Renal pelvis (tissue), 4 donors: Measurements from ENCODE around the gene CDH11. TPM values are rescaled to one million over a fixed set of nuclear protein-coding genes. Genes with fewer than 3 reads are reported as not detected.

Experiments
- DNase-seq: peaks from one replicate; pipeline ENCODE4 v3.0.0-alpha.2; 2013
- polyA plus RNA-seq, 3 donors: library from polyadenylated mRNA; unstranded; fragments of 120-200 nt; gene quantifications; one replicate each; pipeline ENCODE4 v1.2.1, GENCODE V29; 2013; ENCODE audit not compliant: insufficient read length in 3 of 3

The CDH11 gene
- polyA plus RNA-seq, 3 donors, result 147 to 204 (median 203) TPM

- DNase-seq, result no peak
Observed at GRCh38 chr16:65077181-65077580, 44.7 kb downstream of the CDH11 start.

- DNase-seq, result no peak
Observed at GRCh38 chr16:65075877-65076276, 46.0 kb downstream of the CDH11 start.

DNA sequence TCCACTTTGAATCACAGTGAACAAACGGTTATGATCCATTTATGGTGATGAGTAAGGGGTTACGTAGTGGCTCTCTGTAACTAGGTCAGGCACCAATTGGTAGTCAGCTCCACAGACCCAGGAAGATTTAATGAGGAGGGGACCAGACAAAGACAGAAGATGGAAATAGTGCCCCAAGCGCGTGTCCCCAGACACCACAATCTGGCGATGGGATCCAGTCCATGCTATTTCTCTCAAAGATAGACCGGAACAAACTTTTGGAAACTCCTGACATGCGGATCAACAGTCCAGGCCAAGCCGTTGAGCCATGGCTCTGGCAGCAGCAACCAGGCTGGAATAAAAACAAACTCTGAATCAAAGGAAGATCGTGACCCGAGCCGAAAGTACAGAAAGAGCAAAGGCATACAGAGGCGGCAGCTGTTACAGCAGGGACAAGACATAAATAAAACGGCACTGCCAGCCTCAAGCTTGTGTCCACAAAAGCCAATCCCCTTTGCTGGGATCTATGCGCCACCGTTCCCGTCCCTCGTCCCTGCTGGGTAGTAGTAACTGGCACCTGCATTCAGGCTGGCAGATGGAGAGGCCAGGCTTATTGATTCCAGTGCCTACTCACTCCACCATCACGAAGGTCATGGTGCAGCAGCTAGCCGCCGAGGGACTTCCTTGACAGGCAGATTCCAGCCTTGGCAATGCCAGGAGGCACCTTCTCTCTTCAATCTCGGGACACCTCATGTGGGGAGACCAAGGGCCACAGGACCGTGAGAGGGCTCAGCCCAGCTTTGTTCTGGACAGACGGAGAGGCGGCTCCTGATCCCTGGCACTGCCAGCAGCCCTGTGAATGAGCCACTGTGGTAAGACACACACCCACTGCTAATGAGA, 50.2 kb downstream of the CDH11 start:
- DNase-seq, result peak; percentile 29

DNA sequence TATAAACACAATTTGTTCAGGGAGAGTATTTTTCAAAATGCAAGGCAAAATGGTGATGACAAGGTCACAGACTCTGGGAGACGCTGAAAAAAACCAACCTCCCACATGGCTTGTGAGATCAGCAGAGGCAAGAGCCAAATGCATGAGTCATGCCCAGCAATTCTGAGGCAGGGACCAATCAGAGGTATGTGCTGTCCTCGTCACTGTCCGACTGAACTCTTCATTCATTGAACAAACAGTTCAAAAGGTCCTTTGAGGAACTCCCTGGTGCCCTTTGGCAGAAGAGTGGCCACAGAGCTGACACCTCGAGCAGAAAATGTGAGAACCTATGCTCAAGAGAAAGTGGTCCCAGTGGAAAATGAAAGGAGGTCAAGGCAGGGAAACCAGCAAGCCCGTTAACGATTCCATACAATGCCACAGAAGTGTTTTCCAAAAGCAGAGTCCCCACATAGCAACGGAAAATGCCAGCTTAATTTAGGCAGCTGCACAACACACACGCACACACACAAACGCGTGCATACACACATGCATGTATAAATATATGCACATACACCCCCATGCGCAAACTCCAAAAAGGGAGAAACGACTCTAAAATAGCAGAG, 50.9 kb downstream of the CDH11 start:
- DNase-seq, result no peak

DNA sequence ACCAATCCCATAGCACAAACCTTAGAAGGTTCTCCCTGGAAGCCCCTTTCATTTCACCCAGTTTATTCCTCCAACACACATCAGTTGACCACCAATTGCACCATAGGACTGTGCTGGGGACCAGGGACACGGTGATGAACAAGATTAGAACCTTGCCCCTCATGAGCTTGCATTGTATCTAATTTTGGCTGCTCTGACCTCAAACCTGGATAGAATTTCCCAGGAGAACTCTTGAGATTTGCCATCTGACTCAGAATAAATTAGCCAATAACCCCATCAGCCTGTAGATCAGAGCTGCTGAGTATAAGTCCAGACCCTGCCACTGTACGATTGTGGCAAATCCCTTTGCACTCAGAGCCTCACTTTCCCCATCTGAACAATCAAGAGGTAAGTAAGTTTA, 52.1 kb downstream of the CDH11 start:
- no peak for DNase-seq

DNA sequence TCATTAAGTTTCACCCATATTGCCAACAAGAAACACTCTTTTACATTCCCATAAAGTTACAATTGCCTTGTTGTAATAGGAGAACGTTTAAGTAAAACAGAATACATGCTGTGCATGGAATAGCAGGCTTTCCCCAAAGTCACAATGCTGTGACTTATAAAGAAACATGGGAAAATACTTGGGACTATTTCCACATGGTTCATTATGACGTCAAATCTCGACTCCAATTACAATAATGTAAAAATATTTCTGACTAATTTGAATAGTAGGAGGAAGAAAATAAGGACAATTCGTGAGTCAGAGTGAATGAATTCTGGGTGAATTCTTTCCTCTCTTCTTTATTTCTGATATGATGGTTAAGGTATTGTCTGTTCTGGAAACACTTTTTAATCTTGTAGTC, 52.8 kb downstream of the CDH11 start:
- no peak for DNase-seq

DNA sequence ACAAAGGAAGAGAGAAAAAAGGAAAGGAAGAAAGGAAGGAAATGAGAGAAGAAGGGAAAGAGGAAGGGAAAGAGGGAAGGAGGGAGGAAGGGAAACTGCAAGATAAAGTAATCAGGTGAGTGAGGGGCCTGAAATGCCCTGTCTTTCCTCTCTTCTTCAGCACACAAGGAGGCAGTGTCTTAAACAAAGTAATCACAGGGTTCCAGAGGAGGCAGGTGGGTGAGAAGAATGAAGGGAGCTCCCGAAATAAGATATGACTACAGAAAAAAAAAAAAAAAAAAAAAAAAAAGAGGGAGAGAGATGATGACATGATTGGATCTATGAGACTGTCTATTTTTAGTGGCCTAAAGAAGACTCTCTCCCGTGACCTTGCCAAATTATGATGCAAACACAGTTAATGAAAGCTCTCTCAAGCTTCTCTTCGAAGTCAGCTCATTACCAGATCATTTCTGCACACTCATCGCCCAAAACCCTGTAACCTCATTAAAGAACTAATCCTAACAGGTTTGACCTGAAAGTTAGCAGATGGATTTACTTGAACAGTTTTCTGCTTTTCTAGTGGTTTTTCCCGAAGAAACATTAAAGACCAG, 53.6 kb downstream of the CDH11 start:
- DNase-seq, result no peak

- no peak for DNase-seq
Observed at GRCh38 chr16:65066651-65067050, 55.2 kb downstream of the CDH11 start.

GRCh38 chr16:65065031-65065430, 56.8 kb downstream of the CDH11 start:
- no peak for DNase-seq

DNA sequence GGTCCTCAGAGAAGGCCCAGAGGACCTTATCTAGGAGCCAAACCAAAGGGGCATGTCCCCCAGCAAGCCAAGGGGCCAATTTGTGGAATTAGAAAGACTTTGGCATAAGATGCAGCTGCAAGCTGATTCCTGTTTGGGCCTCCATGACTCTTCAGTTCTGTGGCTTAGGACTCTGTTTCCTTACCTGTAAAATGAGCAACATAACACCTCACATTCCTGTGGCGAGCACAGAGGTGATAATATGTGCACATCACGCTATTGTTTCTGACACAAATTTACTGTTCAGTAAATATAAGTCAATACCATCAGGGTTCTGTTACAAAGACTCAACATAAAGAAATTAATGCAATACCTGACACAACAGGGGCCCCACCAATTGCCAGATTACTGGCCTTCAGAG, 57.7 kb downstream of the CDH11 start:
- DNase-seq, result no peak

DNA sequence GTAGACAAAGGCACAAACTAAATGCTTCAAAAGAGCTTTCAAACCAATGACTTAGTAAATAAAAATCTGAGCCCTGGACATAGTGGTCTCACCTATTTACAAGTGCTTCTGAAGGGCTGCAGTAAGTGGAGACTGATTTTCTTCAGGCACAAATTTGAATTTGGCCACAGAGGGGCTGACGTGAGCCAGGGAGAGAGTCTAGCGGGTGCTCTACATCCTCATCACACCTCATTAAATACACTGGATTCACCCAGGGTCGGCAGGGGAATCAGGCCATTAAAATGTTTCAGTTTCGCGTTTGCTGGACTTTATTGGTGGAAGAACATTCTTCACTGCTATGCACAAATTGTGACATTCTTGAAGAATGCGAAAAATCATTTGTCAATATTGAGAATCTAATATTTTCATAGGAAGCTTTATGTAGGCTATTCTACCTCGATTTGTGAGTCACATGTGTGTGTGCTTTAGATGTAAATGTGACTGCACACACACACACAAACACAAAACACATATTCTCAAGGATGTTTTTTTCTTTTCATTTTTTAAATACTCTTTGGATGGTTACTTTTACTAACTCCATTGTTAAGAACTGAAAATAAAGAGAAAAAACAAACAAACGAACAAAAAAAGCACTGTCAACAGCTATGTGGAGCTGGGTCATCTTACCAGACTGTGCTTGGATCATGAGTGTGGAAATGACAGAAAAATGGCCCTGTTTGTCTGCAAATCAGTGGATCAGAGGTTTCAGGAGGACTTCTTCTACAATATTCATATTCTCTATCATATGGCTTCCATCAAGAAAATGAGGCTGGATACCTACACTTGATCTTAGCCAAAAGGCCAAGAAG, 58.9 kb downstream of the CDH11 start:
- DNase-seq, result no peak

DNA sequence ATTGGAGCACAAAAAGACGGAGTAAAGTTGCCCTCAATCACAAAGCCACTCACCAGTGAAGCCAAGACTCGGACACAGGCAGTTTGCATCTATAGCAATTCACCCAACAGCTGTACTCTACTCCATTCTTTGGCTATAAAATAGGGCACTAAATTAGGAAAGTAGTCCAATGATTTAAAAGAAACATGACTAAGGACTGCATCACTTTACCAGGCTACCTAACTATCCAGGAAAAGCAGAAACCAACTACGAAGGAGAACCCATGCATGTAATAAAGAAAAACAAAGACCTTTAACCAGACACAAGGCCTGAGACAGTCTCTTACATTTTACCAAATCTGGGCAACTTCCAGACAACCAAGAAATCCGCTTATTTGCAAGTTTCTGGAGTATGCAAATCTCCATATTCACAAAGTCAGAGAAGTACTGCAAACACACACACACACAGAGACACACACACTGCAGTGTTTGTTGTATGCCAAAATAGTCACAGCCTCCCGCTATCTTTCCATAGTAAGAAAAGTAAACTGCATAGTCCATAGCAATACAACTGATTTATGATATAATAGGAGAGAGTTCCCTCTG, 59.8 kb downstream of the CDH11 start:
- no peak for DNase-seq

- no peak for DNase-seq
Observed at GRCh38 chr16:65061263-65061662, 60.6 kb downstream of the CDH11 start.

DNA sequence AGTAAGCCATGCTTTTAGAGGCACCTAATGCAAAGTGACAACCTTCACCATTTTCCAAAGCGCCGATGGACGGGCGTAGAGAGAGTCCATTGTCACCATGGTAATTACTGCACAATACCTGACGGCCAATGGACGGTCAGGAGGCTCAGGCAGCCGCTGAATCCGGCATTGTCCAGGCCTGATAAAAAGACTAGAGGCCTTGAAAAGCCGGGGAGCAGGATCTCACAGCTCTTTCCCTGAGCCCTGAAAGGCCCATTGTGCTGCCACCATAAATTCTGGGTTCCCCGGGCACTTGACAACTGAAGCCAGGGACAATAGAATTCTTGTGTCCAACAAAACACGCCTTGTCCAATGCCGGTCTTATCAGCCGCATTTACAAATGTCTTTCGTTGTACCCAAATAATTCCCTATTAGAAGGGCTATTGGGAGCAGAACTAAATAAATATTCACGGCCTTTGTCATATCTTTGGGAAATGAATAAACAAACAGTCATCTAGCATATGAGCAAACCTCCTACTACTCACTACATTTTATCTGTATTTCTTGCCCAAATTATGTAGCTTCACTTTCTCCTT, 62.4 kb downstream of the CDH11 start:
- no peak for DNase-seq

DNA sequence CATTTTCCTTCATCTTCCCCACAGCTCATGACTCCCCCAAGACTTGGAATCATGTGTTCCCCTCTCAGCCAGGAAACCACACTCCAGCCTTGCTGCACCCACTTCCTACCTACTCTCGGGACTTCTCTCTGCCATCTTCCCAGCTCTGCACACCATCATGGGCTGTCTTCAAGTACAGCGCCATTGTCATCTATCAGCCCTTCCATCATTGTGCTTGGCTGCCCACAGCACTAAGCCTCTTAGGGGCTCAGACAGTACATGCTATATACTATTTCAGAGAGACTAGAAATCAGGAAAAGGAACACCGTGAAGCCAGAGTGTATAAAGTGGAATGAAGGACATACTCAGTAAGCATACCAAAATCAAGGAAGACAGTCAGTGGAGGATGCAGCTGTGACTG, 64.7 kb downstream of the CDH11 start:
- no peak for DNase-seq

GRCh38 chr16:65054457-65054856, 67.4 kb downstream of the CDH11 start:
- no peak for DNase-seq

GRCh38 chr16:65049679-65050078, 72.2 kb downstream of the CDH11 start:
- no peak for DNase-seq

DNA sequence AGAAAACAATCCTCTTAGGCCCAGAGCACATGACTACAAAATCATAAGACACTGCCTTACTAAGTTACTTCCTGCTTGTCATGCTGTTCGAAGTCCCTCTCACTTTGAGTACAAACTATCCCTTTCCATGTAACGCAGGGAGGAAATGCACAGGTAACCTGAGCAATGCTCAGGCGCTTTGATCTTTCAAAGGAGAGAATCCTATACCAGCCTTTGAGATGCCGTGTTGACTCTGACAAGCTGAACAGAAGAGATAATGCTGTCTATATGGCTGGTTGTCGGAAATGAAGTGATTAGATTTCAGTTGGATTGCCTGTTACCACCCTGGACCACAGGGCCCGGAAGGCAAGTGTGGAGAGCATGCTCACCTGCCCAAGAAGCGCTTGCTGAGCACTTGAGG, 75.9 kb downstream of the CDH11 start:
- peak; percentile 61 for DNase-seq

GRCh38 chr16:65044873-65045272, 77.0 kb downstream of the CDH11 start:
- peak; percentile 59 for DNase-seq

- DNase-seq, result no peak
Observed at GRCh38 chr16:65044026-65044425, 77.8 kb downstream of the CDH11 start.
